ENCODE results near the gene ST6GALNAC1.

The ST6GALNAC1 gene

DNA sequence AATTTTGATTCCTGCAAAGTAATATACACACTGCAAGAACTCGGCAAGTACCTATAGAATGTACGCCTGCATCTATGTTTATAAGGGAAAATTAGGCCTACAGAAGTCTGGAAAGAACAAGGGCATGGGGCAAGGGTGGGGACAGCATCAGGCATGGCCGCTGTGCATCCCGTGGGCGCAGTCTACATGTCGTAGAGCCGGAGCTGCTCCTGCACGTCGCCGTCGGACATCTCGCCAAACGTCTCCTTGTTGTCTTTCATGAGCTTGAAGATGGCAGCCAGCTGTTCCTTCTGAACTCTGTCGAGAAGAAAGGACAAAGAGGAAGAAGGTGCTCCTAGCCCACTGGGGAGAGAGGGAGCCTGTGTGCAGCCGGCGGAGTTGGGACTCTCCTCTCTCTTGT, 33.8 kb upstream of the ST6GALNAC1 start:
- Histone ChIP-seq H3K27me3 (no peaks in the 10 kb centered on the region), H3K4me2 (peak overlapping the region; percentile 83), H3K4me3 (no peak overlapping the region), H3K36me3 (peaks cover 17% of the 10 kb centered on the region), H4K20me1 (peaks cover 16% of the 10 kb centered on the region), H3K4me1 (peaks cover 71% of the 10 kb centered on the region), H3K9me3 (no peaks in the 10 kb centered on the region), H3K27ac (peak overlapping the region; percentile 67), H3K9ac (peak overlapping the region; percentile 1; the same call in 1 of the 2 replicates)
- no peak for TF ChIP-seq Cebpa-rat (IDR thresholded peaks at IDR 0.05)

DNA sequence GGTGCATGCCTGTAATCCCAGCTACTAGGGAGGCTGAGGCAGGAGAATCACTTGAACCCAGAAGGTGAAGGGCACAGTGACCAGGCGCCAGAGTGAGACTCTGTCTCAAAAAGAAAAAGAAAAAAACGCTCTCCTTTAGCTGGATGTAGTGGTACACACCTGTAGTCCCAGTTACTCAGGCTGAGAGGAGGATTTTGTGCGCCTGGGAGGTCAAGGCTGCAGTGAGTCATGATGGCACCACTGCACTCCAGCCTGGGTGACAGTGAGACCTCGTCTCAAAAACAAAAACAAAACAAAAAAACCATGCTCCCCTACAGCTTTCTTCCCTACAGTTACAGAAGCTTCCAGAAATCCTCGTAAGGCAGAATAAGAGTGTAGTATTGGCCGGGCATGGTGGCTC, 33.1 kb upstream of the ST6GALNAC1 start:
- no peak for TF ChIP-seq Cebpa-rat (IDR thresholded peaks at IDR 0.05)
- peaks cover 9% of the 10 kb centered on the region for H4K20me1 ChIP-seq
- H3K36me3 ChIP-seq = peaks cover 17% of the 10 kb centered on the region
- H3K4me2 ChIP-seq = peak overlapping the region; percentile 83; the same call in 1 of the 2 replicates
- H3K9ac ChIP-seq = no peak overlapping the region
- no peaks in the 10 kb centered on the region for H3K9me3 ChIP-seq
- H3K27me3 ChIP-seq = no peaks in the 10 kb centered on the region
- H3K4me1 ChIP-seq = peaks cover 67% of the 10 kb centered on the region
- no peak overlapping the region for H3K4me3 ChIP-seq
- no peak overlapping the region for H3K27ac ChIP-seq

DNA sequence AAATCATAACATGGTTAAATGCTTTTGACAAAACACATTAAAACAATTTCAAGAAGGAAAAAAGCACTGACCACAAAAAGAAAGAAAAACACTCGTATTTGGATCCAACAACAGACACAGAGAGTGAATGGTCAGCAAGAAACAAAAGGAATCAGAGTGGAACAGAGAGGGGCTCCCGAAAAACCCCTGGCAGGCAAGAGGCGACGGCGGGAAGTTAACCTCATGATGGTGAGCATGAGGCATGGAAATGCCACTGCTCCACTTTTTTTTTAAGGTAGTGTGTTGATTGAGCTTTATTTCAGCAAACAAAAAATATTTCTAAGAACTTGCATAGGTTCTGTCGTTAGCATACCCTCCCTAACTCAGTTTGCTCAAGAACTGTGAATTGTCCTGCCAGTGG, 32.1 kb upstream of the ST6GALNAC1 start:
- H3K27me3 ChIP-seq = no peaks in the 10 kb centered on the region
- peaks cover 65% of the 10 kb centered on the region for H3K4me1 ChIP-seq
- no peak for TF ChIP-seq Cebpa-rat (IDR thresholded peaks at IDR 0.05)
- H3K4me2 ChIP-seq = no peak overlapping the region
- H3K9ac ChIP-seq = no peak overlapping the region
- H4K20me1 ChIP-seq = 0 out of 2 replicates have a peak, but pooled peaks cover 5% of the 10 kb centered on the region
- peaks cover 14% of the 10 kb centered on the region for H3K36me3 ChIP-seq
- H3K9me3 ChIP-seq = no peaks in the 10 kb centered on the region
- H3K4me3 ChIP-seq = no peak overlapping the region
- H3K27ac ChIP-seq = no peak overlapping the region

DNA sequence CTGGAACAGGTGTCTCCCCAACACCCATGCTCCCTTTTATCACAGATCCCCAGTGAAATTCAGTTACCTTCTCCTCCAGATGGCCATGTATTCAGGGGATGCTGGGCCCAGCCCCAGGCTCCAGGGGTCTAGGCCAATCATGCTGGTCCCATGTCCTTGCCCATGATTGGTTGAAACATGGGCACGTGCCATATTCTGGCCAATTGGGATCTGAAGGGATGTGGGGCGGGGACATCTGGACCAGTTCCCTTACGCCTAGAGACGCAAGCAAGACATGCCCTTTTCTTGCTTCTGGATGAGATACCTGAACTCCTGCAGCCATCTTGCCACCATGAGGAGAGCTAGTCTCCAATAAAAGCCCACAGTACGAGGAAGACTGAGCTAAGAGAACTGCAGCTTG, 31.0 kb upstream of the ST6GALNAC1 start:
- no peak for TF ChIP-seq Cebpa-rat (IDR thresholded peaks at IDR 0.05)
- Histone ChIP-seq H3K27ac (no peak overlapping the region), H3K9ac (no peak overlapping the region), H3K4me2 (no peak overlapping the region), H3K4me1 (peaks cover 61% of the 10 kb centered on the region), H4K20me1 (0 out of 2 replicates have a peak, but pooled peaks cover 5% of the 10 kb centered on the region), H3K27me3 (no peaks in the 10 kb centered on the region), H3K36me3 (peaks cover 10% of the 10 kb centered on the region), H3K9me3 (peaks cover 7% of the 10 kb centered on the region; the same call in 1 of the 2 replicates), H3K4me3 (no peak overlapping the region)

DNA sequence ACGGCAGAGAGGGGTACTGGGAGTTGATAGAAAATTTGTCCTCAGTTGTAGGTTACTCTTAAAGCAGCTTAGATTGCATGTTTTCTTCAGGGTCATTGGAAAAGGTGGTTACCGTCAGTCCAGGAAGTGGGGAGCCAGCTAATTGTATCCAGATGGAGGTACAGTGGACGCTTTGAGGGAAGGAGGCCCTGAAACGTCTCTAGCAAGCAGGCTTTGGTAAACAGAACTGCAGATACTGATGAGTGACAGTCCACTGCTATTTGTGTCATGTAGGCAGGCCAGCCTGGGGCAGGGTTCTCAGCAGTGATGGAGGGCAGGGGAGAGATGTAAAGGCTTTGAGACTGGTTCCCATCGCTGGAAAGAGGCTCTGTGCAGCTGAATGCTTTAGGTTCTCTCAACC, 30.2 kb upstream of the ST6GALNAC1 start:
- Histone ChIP-seq H3K27me3 (no peaks in the 10 kb centered on the region), H4K20me1 (0 out of 2 replicates have a peak, but pooled peaks cover under 1% of the 10 kb centered on the region), H3K36me3 (peaks cover 10% of the 10 kb centered on the region), H3K27ac (0 out of 2 replicates have a peak overlapping the region, but pooled peaks have one; percentile 41), H3K9me3 (peaks cover 10% of the 10 kb centered on the region; the same call in 1 of the 2 replicates), H3K4me3 (no peak overlapping the region), H3K4me2 (no peak overlapping the region; the same call in 1 of the 2 replicates), H3K9ac (no peak overlapping the region), H3K4me1 (peaks cover 53% of the 10 kb centered on the region)
- no peak for TF ChIP-seq Cebpa-rat (IDR thresholded peaks at IDR 0.05)

DNA sequence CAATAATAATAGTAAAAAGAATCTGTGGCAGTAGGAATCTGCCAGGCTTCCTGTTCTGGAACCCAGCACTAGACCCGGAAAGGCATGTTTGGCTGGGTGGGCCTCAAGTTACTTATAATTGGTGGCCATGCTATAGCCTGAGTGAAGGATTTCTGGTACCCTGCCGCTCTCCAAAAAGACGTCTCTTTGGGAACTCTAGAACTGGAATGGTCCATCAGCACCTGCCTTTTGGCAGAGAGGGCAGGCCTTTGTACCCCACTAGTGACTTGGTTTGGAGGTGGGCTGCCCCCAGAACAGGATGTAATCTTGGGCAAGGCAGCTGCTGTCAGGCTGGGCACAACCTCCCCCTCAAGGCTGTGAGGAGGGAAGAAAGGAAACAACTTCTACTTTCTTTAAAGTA, 29.3 kb upstream of the ST6GALNAC1 start:
- H3K36me3 ChIP-seq = peaks cover 10% of the 10 kb centered on the region
- H3K9me3 ChIP-seq = peaks cover 10% of the 10 kb centered on the region; the same call in 1 of the 2 replicates
- peak overlapping the region; percentile 41 for H3K27ac ChIP-seq
- no peak for TF ChIP-seq Cebpa-rat (IDR thresholded peaks at IDR 0.05)
- H4K20me1 ChIP-seq = no peaks in the 10 kb centered on the region
- H3K4me2 ChIP-seq = peak overlapping the region; percentile 85
- no peaks in the 10 kb centered on the region for H3K27me3 ChIP-seq
- H3K4me1 ChIP-seq = peaks cover 44% of the 10 kb centered on the region
- peak overlapping the region; percentile 72; the same call in 1 of the 2 replicates for H3K4me3 ChIP-seq
- H3K9ac ChIP-seq = no peak overlapping the region

DNA sequence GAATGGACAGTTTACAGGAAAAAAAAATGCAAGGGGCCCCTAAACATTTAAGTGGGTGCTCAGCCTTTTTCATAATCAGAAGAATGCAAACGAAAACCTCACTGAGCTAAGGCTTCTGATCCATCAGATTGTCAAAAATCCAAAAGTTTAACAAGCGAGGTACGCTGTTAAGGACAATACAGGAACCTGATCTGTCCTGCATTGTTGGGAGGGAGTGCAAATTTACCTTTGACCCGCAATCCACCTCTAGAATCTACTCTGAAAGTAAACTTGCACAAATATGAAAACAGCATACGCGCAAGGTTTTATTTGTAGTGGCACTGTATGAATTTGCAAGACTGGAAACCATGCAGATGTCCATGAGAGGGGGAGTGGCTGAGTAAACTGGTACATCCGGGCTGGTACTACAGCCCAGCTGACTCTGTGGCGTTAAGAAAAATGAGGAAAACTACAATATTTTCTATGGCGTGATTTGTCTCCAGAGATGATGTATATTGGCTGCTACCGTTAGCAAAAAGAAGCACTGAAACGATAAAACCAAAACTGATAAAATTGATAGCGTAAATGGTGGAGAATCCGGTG, 28.8 kb upstream of the ST6GALNAC1 start:
- H3K27me3 ChIP-seq = no peaks in the 10 kb centered on the region
- peaks cover 10% of the 10 kb centered on the region for H3K36me3 ChIP-seq
- TF ChIP-seq Cebpa-rat (IDR thresholded peaks at IDR 0.05) = no peak
- H4K20me1 ChIP-seq = no peaks in the 10 kb centered on the region
- peak overlapping the region; percentile 89 for H3K27ac ChIP-seq
- H3K9ac ChIP-seq = peak overlapping the region; percentile 82
- H3K9me3 ChIP-seq = peaks cover 10% of the 10 kb centered on the region; the same call in 1 of the 2 replicates
- peaks cover 41% of the 10 kb centered on the region for H3K4me1 ChIP-seq
- peak overlapping the region; percentile 85 for H3K4me2 ChIP-seq
- H3K4me3 ChIP-seq = peak overlapping the region; percentile 72

DNA sequence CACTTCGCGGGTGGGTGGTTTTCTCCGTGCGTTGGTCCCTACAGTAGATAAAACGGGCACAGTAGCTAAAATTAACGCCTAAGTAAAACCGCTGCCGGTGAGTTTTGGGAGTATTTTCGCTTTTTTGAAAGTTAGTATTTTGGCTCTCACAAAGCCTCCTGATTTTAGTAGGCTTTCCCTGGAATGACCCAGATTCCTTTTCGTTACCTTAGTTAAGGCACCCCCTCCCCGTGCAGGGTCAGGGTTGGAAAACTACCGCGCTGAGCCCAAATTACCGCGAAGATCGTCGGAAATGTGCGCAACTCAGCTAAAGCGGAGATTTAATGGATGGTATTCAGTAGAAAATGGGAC, 28.3 kb upstream of the ST6GALNAC1 start:
- Histone ChIP-seq H3K27me3 (no peaks in the 10 kb centered on the region), H4K20me1 (no peaks in the 10 kb centered on the region), H3K9me3 (peaks cover 10% of the 10 kb centered on the region; the same call in 1 of the 2 replicates), H3K36me3 (peaks cover 10% of the 10 kb centered on the region), H3K27ac (peak overlapping the region; percentile 89), H3K4me2 (peak overlapping the region; percentile 85), H3K9ac (peak overlapping the region; percentile 82), H3K4me1 (peaks cover 41% of the 10 kb centered on the region), H3K4me3 (peak overlapping the region; percentile 72)
- no peak for TF ChIP-seq Cebpa-rat (IDR thresholded peaks at IDR 0.05)

DNA sequence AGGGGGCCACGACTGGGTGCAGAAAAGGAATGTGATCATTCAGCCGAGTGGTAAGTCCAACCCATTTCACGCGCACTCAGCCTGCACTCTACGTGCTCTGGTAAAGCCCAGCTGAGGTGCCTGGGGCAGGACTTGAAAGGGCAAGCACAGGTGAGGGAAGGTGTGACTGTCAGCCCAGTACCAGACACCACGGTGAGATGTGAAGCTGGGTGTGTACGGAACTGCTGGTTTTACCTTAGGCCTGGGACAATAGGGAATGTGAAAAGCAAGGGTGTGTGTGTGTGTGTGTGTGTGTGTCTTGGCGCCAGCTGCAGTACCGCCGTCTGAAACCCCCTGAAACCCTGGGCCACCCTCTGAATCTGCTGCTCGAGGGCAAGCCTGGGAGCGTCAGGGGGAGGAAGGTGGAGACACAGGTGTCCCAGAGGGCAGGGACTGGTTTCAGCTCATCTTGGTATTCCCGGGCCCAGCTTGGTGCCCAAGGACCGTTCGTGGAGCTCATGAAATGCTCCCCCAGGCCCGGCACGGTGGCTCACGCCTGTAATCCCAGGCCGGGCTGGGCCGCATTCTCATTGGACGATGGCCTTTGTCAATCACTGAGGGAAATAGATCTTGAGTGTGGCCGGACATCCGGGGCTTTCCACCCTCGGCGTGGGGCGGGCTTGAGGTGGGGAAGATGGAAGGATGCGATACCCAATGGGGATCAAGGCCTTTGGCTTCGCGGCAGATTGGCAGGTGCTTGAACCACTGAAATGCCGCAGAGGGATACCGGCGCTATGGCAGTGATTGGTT, 27.8 kb upstream of the ST6GALNAC1 start:
- peak overlapping the region; percentile 68 for H3K4me2 ChIP-seq
- no peak for TF ChIP-seq Cebpa-rat (IDR thresholded peaks at IDR 0.05)
- H3K36me3 ChIP-seq = peaks cover 10% of the 10 kb centered on the region
- H3K9me3 ChIP-seq = peaks cover 10% of the 10 kb centered on the region; the same call in 1 of the 2 replicates
- peaks cover 42% of the 10 kb centered on the region for H3K4me1 ChIP-seq
- peak overlapping the region; percentile 89 for H3K27ac ChIP-seq
- H3K27me3 ChIP-seq = no peaks in the 10 kb centered on the region
- no peaks in the 10 kb centered on the region for H4K20me1 ChIP-seq
- peak overlapping the region; percentile 72 for H3K4me3 ChIP-seq
- H3K9ac ChIP-seq = peak overlapping the region; percentile 82

DNA sequence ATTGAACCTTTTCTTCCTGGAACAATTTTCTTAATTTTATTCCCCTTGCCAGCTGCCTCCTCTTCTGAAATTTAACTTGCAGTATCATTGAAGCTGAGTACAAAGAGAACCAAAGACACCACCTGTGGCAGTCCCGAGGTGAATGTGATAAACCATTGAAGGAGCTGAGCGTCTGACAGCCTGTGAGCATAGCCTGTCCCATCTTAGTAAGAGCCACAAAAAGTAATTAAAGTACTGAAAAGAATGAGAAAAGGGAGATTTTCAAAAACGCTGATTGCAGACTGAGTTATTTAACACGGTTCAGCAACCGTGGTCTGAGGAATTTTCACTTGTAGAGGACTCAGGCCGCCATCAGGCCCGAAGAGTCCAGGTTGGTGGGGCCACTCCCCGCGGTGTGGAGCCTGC, 27.2 kb upstream of the ST6GALNAC1 start:
- Histone ChIP-seq H4K20me1 (no peaks in the 10 kb centered on the region), H3K27me3 (no peaks in the 10 kb centered on the region), H3K27ac (peak overlapping the region; percentile 83), H3K9me3 (peaks cover 10% of the 10 kb centered on the region; the same call in 1 of the 2 replicates), H3K4me2 (peak overlapping the region; percentile 68), H3K4me3 (peak overlapping the region; percentile 72; the same call in 1 of the 2 replicates), H3K9ac (no peak overlapping the region), H3K4me1 (peaks cover 42% of the 10 kb centered on the region), H3K36me3 (peaks cover 10% of the 10 kb centered on the region)
- TF ChIP-seq Cebpa-rat (IDR thresholded peaks at IDR 0.05) = no peak
